ENCODE results near the gene CCDC66. TPM values are rescaled to one million over a fixed set of nuclear protein-coding genes. Genes with fewer than 3 reads are reported as not detected.

CCDC66 gene
- total RNA-seq, 1 donor from 2014 or later: 19.2 TPM

DNA sequence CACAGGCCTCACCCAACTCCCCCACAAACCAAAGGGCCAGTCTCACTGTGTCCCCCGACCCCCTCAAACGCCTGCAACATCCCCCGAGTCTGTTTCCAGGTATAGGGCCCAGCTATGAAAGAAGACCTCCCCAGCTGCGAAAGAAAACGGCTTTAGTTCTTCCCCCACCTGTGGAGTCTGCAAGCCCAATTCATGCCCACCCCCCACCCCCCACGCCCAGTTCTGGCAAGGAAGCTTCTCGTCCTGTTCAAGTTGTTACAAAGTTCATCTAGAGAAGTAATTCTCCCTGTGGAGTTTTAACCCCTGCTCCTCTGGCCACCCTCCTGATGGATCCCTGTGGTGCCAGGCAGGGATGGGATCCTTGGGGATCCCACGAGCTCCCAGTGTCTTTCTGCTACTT lies 54.4 kb downstream of the CCDC66 start:
- Histone ChIP-seq H3K4me1 (no peaks in the 10 kb centered on the region), H3K27ac (no peak overlapping the region), H3K9me3 (no peaks in the 10 kb centered on the region), H3K36me3 (peaks cover 0 to 17% of the 10 kb centered on the region in 2 donors), H3K4me3 (no peak overlapping the region), H3K27me3 (no peaks in the 10 kb centered on the region)
- TF ChIP-seq POLR2A (IDR thresholded peaks at IDR 0.05) (no peak), POLR2AphosphoS5 (IDR thresholded peaks at IDR 0.05; ENCODE audit: insufficient read depth in 1 of 2, low read depth in 1 of 2) (no peak)
- TF ChIP-seq, protein P1, sequence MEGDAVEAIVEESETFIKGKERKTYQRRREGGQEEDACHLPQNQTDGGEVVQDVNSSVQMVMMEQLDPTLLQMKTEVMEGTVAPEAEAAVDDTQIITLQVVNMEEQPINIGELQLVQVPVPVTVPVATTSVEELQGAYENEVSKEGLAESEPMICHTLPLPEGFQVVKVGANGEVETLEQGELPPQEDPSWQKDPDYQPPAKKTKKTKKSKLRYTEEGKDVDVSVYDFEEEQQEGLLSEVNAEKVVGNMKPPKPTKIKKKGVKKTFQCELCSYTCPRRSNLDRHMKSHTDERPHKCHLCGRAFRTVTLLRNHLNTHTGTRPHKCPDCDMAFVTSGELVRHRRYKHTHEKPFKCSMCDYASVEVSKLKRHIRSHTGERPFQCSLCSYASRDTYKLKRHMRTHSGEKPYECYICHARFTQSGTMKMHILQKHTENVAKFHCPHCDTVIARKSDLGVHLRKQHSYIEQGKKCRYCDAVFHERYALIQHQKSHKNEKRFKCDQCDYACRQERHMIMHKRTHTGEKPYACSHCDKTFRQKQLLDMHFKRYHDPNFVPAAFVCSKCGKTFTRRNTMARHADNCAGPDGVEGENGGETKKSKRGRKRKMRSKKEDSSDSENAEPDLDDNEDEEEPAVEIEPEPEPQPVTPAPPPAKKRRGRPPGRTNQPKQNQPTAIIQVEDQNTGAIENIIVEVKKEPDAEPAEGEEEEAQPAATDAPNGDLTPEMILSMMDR (IDR thresholded peaks at IDR 0.05): no peak
- intact Hi-C loops (cut with DNase I): no loop called here
- no peak for DNase-seq (ENCODE audit: extremely low spot score in 2 of 2)

DNA sequence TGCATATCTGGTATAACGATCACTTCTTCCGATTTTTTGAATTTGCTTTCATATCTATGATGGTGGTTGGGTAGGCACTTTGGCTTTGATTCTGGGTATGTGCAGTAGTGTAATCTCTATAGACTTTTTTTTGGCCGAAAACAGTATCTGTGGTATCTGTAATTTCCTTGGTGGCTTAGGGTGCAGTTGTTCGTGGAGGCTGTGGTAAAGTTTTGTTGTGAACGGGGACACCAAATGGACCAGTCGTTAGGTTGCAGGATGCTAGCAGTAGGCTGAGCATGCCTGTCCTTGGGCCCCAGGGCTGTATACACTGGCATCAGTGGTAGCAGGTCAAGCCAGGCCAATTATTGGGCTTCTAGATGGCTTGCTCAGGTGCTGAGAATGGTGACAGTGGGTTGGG lies 55.2 kb downstream of the CCDC66 start:
- peaks cover 0 to 18% of the 10 kb centered on the region in 2 donors for H3K36me3 ChIP-seq
- TF ChIP-seq POLR2A (IDR thresholded peaks at IDR 0.05) (no peak), POLR2AphosphoS5 (IDR thresholded peaks at IDR 0.05; ENCODE audit: insufficient read depth in 1 of 2, low read depth in 1 of 2) (no peak)
- TF ChIP-seq, protein P1 (IDR thresholded peaks at IDR 0.05): no peak
- no peaks in the 10 kb centered on the region for H3K4me1 ChIP-seq
- no peaks in the 10 kb centered on the region for H3K9me3 ChIP-seq
- no peak overlapping the region for H3K27ac ChIP-seq
- intact Hi-C loops (cut with DNase I): no loop called here
- no peak overlapping the region for H3K4me3 ChIP-seq
- no peak for DNase-seq (ENCODE audit: extremely low spot score in 2 of 2)
- H3K27me3 ChIP-seq: no peaks in the 10 kb centered on the region

DNA sequence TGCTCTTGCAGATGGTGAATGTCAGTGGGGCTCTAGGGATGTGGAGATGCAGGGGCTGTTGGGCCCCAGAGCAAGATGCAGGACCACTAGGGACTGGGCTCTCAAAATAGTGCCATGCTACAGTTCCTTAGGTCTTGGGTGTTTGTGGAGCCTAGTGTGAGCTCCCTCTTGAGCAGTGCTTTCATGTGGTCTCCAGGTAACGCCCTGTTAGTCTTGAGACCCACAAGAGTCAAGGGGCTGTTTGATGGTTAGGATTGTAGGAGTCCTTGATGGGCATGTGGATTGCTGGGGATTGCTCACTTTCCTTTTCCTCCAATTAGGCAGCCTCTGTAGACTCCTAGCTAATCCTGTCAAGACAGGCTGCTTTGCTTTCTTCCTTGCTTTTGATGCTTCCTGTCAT lies 56.0 kb downstream of the CCDC66 start:
- TF ChIP-seq POLR2A (IDR thresholded peaks at IDR 0.05) (no peak), POLR2AphosphoS5 (IDR thresholded peaks at IDR 0.05; ENCODE audit: insufficient read depth in 1 of 2, low read depth in 1 of 2) (no peak)
- TF ChIP-seq, protein P1 (IDR thresholded peaks at IDR 0.05): no peak
- peaks cover 0 to 27% of the 10 kb centered on the region in 2 donors for H3K36me3 ChIP-seq
- DNase-seq (ENCODE audit: extremely low spot score in 2 of 2): no peak
- no peaks in the 10 kb centered on the region for H3K27me3 ChIP-seq
- H3K4me3 ChIP-seq: no peak overlapping the region
- no peak overlapping the region for H3K27ac ChIP-seq
- intact Hi-C loops (cut with DNase I): no loop called here
- no peaks in the 10 kb centered on the region for H3K4me1 ChIP-seq
- no peaks in the 10 kb centered on the region for H3K9me3 ChIP-seq

DNA sequence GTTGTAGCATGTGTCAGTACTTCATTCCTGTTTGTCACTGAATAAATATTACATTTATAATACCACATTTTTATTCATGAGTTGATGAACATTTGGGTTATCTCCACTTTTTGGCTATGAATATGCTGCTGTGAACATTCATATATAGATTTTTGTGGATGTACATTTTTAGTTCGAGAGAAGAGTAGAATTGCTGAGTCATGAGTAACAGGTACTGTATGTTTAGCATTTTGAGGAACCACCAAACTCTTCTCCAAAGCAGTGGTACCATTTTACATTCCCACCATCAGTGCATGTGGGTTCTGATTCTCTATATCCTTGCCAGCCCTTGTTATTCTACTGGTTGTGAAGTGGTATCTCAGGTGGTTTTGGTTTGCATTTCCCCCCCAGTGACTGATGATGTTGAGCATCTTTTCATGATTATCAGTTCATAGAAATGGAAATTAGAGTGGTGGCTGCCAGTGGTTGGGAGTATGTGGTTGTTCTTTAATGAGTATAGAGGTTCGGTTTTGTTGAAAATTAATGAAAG lies 59.6 kb downstream of the CCDC66 start:
- no peak for DNase-seq (ENCODE audit: extremely low spot score in 2 of 2)
- Histone ChIP-seq H3K9me3 (no peaks in the 10 kb centered on the region), H3K27me3 (no peaks in the 10 kb centered on the region), H3K27ac (no peak overlapping the region), H3K36me3 (peaks cover 0 to 34% of the 10 kb centered on the region in 2 donors), H3K4me3 (no peak overlapping the region), H3K4me1 (no peaks in the 10 kb centered on the region)
- intact Hi-C loops (cut with DNase I): no loop called here
- TF ChIP-seq POLR2AphosphoS5 (IDR thresholded peaks at IDR 0.05; ENCODE audit: insufficient read depth in 1 of 2, low read depth in 1 of 2) (no peak), POLR2A (IDR thresholded peaks at IDR 0.05) (no peak)
- TF ChIP-seq, protein P1 (IDR thresholded peaks at IDR 0.05): no peak

DNA sequence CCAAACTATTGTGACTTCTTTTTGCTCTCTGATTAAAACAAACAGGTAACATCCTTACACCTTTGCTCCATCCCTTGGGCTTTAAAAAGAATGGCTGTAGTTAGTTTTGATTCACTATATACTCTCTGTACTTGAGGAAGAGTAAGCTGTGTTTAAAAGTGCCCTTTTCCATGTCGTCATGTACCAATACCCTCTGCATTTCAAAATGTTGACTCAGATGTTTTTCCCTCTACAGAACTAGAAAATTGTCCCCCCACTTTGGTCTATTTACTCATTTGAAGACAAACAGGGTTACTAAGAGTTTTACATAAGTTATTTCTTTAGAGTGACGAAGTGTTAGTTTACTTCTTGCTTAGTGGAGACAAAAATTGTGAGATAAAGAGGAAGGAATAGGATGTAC lies 63.4 kb downstream of the CCDC66 start:
- intact Hi-C loops (cut with DNase I): no loop called here
- no peak overlapping the region for H3K27ac ChIP-seq
- no peak for TF ChIP-seq POLR2A (IDR thresholded peaks at IDR 0.05)
- TF ChIP-seq POLR2AphosphoS5 (IDR thresholded peaks at IDR 0.05; ENCODE audit: insufficient read depth in 1 of 2, low read depth in 1 of 2): no peak
- TF ChIP-seq, protein P1 (IDR thresholded peaks at IDR 0.05): no peak

More for the DNA sequence above, 63.4 kb downstream of the CCDC66 start:
- DNase-seq (ENCODE audit: extremely low spot score in 2 of 2): no peak
- Histone ChIP-seq H3K4me1 (no peaks in the 10 kb centered on the region), H3K27me3 (no peaks in the 10 kb centered on the region), H3K4me3 (no peak overlapping the region), H3K36me3 (peaks cover 0 to 55% of the 10 kb centered on the region in 2 donors), H3K9me3 (no peaks in the 10 kb centered on the region)

Data from vagina (tissue), 2 donors.